Effector memory CD8-positive, alpha-beta T cell (primary cell): ENCODE results near the gene GPR137.
A peak's percentile ranks its signal among the peaks of the same experiment; 100 is the strongest.

Experiments used
- ATAC-seq: fragments of 150-1000 bp; cut with Tn5 transposase; replicated peaks from 2 replicates; pipeline ENCODE4 v1.10.0; 2021; ENCODE audit warnings: mild to moderate bottlenecking, moderate library complexity
- DNase-seq, 3 experiments: peaks; one replicate each; pipeline ENCODE4 v3.0.0; 2021
- H3K27ac Mint-ChIP-seq, 2 donors: one replicate each; pipeline ENCODE4 v1.8.0; 2022; ENCODE audit warnings: mild to moderate bottlenecking in 2 of 2, mixed read lengths in 2 of 2, moderate library complexity in 2 of 2
- H3K27me3 Mint-ChIP-seq, 2 donors: one replicate each; pipeline ENCODE4 v1.8.0; 2022; ENCODE audit warnings: mixed read lengths in 2 of 2
- H3K36me3 Mint-ChIP-seq: one replicate; pipeline ENCODE4 v1.8.0; 2022; ENCODE audit warnings: mild to moderate bottlenecking, moderate library complexity, mixed read lengths; ENCODE audit not compliant: insufficient read depth
- H3K4me1 Mint-ChIP-seq, 2 donors: one replicate each; pipeline ENCODE4 v1.8.0; 2022; ENCODE audit warnings: low read depth in 2 of 2, mixed read lengths in 2 of 2
- H3K4me3 Mint-ChIP-seq, 2 donors: one replicate each; pipeline ENCODE4 v1.8.0; 2022; ENCODE audit warnings: mild to moderate bottlenecking in 2 of 2, mixed read lengths in 2 of 2, moderate library complexity in 2 of 2
- H3K9me3 Mint-ChIP-seq, 2 donors: one replicate each; pipeline ENCODE4 v1.8.0; 2022; ENCODE audit warnings: mixed read lengths in 2 of 2

Gene GPR137

DNA sequence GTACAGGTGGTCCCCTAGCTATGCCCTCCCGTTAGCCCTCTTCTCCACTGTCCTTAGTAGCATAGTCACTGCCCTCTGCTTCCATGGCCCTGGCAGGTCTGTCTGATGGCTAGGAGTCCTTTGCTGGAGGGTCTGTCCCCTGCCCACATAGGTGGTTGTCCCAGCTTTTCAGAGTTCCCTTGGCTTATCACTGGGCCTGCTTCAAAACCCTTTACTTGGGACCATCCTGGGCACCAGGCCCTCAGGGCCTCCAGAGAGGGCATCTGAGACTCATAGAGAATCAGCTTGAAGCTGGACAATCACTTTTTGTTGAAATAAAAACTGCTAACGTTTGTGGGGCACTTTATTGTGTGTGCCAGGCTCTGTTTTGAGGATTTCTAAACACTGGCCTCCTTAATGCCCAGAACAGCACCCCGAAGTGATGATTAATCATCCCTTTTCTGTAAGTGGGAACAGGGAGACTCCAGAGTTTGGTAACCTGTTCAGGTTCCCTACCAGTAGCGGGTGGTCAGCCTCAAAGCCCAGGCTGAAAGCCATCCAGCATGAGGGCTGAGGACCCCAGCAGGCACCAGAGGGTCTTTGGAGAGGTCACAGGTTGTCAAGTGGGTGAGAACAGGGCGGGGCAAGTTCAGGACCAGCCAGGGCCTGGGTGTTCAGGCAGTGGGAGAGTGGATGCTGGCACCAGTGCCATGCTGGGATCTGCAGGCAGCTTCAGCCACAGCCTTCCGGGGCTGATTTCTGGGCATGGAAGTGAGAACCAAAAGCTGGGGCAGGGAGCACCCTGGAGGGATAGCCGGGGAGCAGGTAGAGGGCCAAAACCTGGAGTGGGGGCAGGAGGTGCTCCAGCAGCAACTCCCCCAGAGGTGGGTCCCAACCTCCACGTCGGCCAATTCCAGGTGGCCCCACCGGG is 5.0 kb downstream of the GPR137 start:
- peak overlapping the region; percentile 73 to 74 for H3K4me3 Mint-ChIP-seq
- ATAC-seq (no peak), DNase-seq (no peak)
- peaks cover 25% of the 10 kb centered on the region for H3K36me3 Mint-ChIP-seq
- H3K9me3 Mint-ChIP-seq, result no peaks in the 10 kb centered on the region
- H3K27ac Mint-ChIP-seq, result no peak overlapping the region
- H3K4me1 Mint-ChIP-seq, result peaks cover 8 to 16% of the 10 kb centered on the region in 2 donors
- peaks cover 34 to 47% of the 10 kb centered on the region in 2 donors for H3K27me3 Mint-ChIP-seq

- peaks cover 7 to 13% of the 10 kb centered on the region in 2 donors for H3K4me1 Mint-ChIP-seq
- peaks cover 41 to 54% of the 10 kb centered on the region in 2 donors for H3K27me3 Mint-ChIP-seq
- no peak within 1 kb of the TSS for H3K27ac Mint-ChIP-seq
- DNase-seq, result no peak
- H3K4me3 Mint-ChIP-seq, result peak within 1 kb of the TSS; percentile 73 to 74
- ATAC-seq, result no peak
- peaks cover 21% of the 10 kb centered on the region for H3K36me3 Mint-ChIP-seq
- H3K9me3 Mint-ChIP-seq, result no peaks in the 10 kb centered on the region
Observed at GRCh38 chr11:64291262-64291751, 5.7 kb downstream of the GPR137 start, which contains the start of gene KCNK4. Gene KCNK4 (plus strand): TSS chr11:64291302. CDS start chr11:64293019, 1,717 bp downstream.

DNA sequence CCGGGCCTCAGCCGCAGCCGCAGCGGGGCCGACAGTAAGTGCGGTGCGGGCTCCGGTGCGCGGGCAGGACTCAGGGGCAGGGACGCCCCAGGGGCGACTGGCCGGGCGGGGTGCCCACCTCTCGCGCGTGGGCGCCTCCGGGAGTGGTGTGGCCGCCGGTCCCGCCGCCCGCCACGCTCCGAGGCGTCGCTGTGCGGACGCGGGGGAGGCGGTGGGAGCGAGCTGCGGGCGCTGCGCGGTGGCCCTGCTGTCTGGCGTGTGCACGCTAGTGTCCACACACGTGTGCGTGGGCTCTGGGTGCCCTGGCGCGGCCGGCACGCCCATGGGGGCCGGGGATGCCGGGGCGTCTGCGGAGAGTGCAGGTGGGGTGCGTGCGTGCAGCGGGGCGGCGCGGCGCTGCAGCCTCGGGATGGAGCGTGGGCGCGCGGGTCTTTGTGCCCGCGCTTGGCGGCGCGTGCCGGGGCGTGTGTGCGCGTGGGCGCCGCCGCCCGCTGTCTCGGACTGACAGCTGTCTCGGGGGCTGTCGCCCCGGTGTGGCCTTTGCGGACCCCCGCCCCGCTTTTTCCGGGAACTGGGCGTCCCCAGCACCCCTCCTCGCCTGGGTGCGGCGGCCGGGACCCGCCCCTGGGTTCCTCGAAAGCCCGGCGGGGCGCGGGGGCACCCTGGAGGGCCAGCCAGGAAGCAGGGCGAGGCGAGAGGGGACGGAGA is 6.3 kb downstream of the GPR137 start:
- ATAC-seq (peak; percentile 75), DNase-seq (no peak)
- no peak overlapping the region for H3K27ac Mint-ChIP-seq
- peak overlapping the region in 1 of 2 donors; percentile 68 for H3K4me3 Mint-ChIP-seq
- H3K27me3 Mint-ChIP-seq, result peaks cover 47 to 60% of the 10 kb centered on the region in 2 donors
- peaks cover under 1 to 7% of the 10 kb centered on the region in 2 donors for H3K4me1 Mint-ChIP-seq
- no peaks in the 10 kb centered on the region for H3K9me3 Mint-ChIP-seq
- peaks cover 15% of the 10 kb centered on the region for H3K36me3 Mint-ChIP-seq

GRCh38 chr11:64292460-64293254 is 7.0 kb downstream of the GPR137 start:
- Mint-ChIP-seq H3K27me3 (peaks cover 55 to 67% of the 10 kb centered on the region in 2 donors), H3K9me3 (no peaks in the 10 kb centered on the region), H3K27ac (no peak overlapping the region), H3K4me3 (peak overlapping the region; percentile 68), H3K36me3 (peaks cover 12% of the 10 kb centered on the region), H3K4me1 (peaks cover 5 to 10% of the 10 kb centered on the region in 2 donors)
- DNase-seq, result no peak
- ATAC-seq, result no peak

GRCh38 chr11:64294774-64295173 is 9.1 kb downstream of the GPR137 start:
- no peaks in the 10 kb centered on the region for H3K9me3 Mint-ChIP-seq
- DNase-seq, result no peak
- no peak overlapping the region for H3K4me3 Mint-ChIP-seq
- peaks cover 9 to 20% of the 10 kb centered on the region in 2 donors for H3K4me1 Mint-ChIP-seq
- H3K36me3 Mint-ChIP-seq, result peaks cover 7% of the 10 kb centered on the region
- ATAC-seq, result no peak
- no peak overlapping the region for H3K27ac Mint-ChIP-seq
- H3K27me3 Mint-ChIP-seq, result peaks cover 68 to 88% of the 10 kb centered on the region in 2 donors

- H3K9me3 Mint-ChIP-seq, result no peaks in the 10 kb centered on the region
- peaks cover 3% of the 10 kb centered on the region for H3K36me3 Mint-ChIP-seq
- DNase-seq, result no peak
- no peak overlapping the region for H3K4me3 Mint-ChIP-seq
- H3K27me3 Mint-ChIP-seq, result peaks cover 70 to 90% of the 10 kb centered on the region in 2 donors
- no peak overlapping the region for H3K27ac Mint-ChIP-seq
- no peak for ATAC-seq
- peaks cover 17 to 23% of the 10 kb centered on the region in 2 donors for H3K4me1 Mint-ChIP-seq
Observed at GRCh38 chr11:64295760-64296159, 10.1 kb downstream of the GPR137 start.

DNA sequence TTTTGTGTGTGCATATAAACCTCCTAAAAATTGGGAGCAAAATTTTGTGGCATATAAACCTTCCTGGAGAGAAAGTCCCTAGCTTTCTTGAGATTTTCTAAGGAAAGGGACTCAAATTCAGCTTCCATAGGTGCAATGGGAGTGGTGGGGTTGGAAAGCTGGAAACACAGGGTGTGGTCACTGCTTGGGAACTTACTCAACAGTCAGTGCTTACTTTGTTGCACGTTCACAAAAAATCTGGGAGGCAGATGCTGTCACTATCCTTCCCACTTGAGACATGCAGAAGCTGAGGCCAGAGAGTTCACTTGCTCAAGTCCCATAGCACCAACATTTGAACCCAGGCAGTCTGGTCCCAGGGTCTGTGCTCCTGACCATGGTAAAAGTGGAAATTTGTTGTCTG is 10.6 kb downstream of the GPR137 start:
- no peak overlapping the region for H3K27ac Mint-ChIP-seq
- peaks cover 19 to 24% of the 10 kb centered on the region in 2 donors for H3K4me1 Mint-ChIP-seq
- DNase-seq, result no peak
- no peaks in the 10 kb centered on the region for H3K9me3 Mint-ChIP-seq
- peaks cover 70 to 90% of the 10 kb centered on the region in 2 donors for H3K27me3 Mint-ChIP-seq
- no peak for ATAC-seq
- H3K4me3 Mint-ChIP-seq, result no peak overlapping the region
- H3K36me3 Mint-ChIP-seq, result peaks cover 6% of the 10 kb centered on the region

- no peak overlapping the region for H3K4me3 Mint-ChIP-seq
- no peak overlapping the region for H3K27ac Mint-ChIP-seq
- peaks cover 19 to 26% of the 10 kb centered on the region in 2 donors for H3K4me1 Mint-ChIP-seq
- H3K27me3 Mint-ChIP-seq, result peaks cover 70 to 90% of the 10 kb centered on the region in 2 donors
- DNase-seq (no peak), ATAC-seq (no peak)
- no peaks in the 10 kb centered on the region for H3K9me3 Mint-ChIP-seq
- peaks cover 13% of the 10 kb centered on the region for H3K36me3 Mint-ChIP-seq
Observed at GRCh38 chr11:64296830-64297698, 11.4 kb downstream of the GPR137 start.

- Mint-ChIP-seq H3K27ac (no peak overlapping the region), H3K4me3 (peak overlapping the region in 1 of 2 donors; percentile 40), H3K36me3 (peaks cover 17% of the 10 kb centered on the region), H3K27me3 (peaks cover 70 to 83% of the 10 kb centered on the region in 2 donors), H3K4me1 (peaks cover 19 to 26% of the 10 kb centered on the region in 2 donors), H3K9me3 (no peaks in the 10 kb centered on the region)
- ATAC-seq, result no peak
- no peak for DNase-seq
Observed at GRCh38 chr11:64297699-64298358, 12.2 kb downstream of the GPR137 start.

DNA sequence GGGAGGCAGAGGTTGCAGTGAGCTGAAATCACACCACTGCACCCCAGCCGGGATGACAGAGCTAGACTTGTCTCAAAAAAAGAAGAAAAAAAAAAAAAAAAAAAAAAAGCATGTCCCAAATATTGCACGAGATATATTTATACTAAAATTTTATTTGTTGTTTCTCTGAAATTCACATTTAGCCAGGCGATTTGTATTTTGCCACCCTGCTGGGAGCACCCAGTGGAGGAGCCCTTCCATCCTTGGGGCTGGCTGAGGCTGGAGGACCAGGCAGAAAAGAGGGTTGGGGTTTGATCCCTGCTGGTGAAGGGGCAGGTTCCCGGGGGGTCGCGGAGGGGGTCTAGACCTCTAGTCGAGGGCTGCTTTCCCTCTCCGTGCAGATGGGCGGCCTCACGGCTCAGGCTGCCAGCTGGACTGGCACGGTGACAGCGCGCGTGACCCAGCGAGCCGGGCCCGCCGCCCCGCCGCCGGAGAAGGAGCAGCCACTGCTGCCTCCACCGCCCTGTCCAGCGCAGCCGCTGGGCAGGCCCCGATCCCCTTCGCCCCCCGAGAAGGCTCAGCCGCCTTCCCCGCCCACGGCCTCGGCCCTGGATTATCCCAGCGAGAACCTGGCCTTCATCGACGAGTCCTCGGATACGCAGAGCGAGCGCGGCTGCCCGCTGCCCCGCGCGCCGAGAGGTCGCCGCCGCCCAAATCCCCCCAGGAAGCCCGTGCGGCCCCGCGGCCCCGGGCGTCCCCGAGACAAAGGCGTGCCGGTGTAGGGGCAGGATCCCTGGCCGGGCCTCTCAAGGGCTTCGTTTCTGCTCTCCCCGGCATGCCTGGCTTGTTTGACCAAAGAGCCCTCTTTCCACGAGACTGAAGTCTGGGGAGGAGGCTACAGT is 13.6 kb downstream of the GPR137 start:
- peak overlapping the region in 1 of 2 donors; percentile 17 for H3K27ac Mint-ChIP-seq
- H3K9me3 Mint-ChIP-seq, result no peaks in the 10 kb centered on the region
- H3K4me3 Mint-ChIP-seq, result peak overlapping the region; percentile 75 to 82
- ATAC-seq (no peak), DNase-seq (no peak)
- peaks cover 17% of the 10 kb centered on the region for H3K36me3 Mint-ChIP-seq
- H3K27me3 Mint-ChIP-seq, result peaks cover 57 to 69% of the 10 kb centered on the region in 2 donors
- H3K4me1 Mint-ChIP-seq, result peaks cover 21 to 29% of the 10 kb centered on the region in 2 donors
